Activated CD4-positive, alpha-beta T cell treated with anti-CD3 and anti-CD28 coated beads, Interleukin-2, Interleukin-6, amounts not matched to agents 100 ng/mL and 50 ng/mL, durations not matched to agents 16 hours and 8 hours (primary cell): ENCODE results near the gene CCL26.
"Not testable (repeated sequence)": the region's sequence is repeated elsewhere in the genome, so short reads cannot be mapped to it uniquely, and the experiment has no call there.

Experiments
- DNase-seq: peaks from one replicate; pipeline ENCODE4 v3.0.0-alpha.2; 2020

Gene CCL26

DNA sequence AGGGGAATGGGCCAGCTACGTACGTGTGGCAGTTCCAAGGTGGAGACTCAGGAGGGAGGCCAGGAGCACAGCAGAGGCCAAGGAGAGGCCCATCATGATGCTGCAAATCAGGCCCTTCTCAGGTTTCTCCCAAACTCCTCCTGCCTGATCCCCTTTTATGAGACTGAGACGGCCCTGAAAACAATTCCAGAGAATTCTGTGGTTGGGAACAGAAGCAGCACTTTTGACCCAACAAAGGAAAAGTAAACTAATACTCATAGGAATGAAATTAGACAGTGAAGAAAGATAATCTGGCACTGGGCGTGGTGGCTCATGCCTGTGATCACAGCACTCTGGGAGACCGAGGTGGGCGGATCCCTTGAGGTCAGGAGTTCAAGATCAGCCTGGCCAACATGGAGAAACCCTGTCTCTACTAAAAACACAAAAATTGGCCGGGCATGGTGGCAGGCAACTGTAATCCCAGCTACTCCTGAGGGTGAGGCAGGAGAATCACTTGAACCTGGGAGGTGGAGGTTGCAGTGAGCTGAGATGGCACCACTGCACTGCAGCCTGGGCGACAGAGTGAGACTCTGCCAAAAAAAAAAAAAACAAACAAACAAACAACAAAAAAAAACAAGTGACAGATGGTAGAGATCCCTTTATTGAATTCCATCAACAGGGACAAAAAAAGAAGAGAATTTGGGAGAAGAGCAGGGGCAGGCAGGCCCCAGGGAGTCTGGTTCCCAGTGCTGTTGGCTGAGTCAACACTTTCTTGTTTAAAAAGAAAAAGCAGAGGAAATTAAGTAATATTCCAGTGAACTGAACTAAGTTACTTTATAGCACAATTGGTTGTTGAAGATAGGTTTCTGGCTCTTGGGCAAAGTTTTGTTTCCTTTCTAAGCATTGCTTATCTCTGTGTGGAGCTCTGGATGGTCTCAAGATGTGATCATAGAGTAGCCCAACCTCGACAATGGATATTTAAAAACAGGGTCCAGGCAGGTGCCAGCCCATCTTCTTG is at the start of gene CCL26:
CCL26 (minus strand) TSS at position 131 of the 997 bp plus-strand sequence; CDS start at position 96, 35 bp downstream.
- DNase-seq: no peak

DNA sequence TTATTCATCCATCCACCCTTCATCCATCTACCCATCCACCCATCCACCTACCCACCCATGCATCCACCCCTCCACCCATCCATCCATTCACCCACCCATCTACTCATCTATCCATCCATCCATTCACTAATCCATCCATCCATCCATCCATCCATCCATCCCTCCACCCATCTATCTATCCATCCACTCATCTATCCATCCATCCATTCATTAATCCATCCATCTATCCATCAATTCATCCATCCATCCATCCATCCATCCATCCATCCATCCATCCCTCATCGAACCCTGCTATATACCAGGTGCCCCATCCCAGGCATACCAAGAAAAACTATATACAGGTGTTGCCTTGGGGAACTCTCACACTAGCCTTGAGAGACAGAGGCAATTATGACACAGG is 48.7 kb upstream of the CCL26 start:
- no peak for DNase-seq

- no peak for DNase-seq
These were observed 47.7 kb upstream of the CCL26 start for GRCh38 chr7:75819711-75820110.

DNA sequence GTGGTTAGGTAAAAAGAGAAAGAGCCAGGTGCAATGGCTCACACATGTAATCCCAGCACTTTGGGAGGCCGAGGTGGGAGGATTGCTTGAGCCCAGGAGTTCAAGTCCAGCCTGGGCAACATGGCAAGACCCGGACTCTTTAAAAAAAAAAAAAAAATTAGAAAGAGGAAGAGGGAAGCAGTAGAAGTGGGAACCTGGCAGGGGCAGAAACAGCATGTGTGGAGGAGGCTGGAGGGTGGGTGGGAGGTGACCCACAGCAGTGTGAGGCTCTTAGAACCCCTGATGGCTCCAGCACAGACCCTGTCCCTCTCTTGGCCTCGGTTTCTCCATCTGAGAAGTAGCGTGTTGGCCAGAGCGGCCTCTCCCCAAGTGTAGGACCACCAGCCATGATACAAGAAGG is 46.5 kb upstream of the CCL26 start:
- no peak for DNase-seq

GRCh38 chr7:75817116-75817515 is 45.1 kb upstream of the CCL26 start:
- no peak for DNase-seq

- DNase-seq: no peak
These were observed 43.5 kb upstream of the CCL26 start for GRCh38 chr7:75815418-75816064.

DNA sequence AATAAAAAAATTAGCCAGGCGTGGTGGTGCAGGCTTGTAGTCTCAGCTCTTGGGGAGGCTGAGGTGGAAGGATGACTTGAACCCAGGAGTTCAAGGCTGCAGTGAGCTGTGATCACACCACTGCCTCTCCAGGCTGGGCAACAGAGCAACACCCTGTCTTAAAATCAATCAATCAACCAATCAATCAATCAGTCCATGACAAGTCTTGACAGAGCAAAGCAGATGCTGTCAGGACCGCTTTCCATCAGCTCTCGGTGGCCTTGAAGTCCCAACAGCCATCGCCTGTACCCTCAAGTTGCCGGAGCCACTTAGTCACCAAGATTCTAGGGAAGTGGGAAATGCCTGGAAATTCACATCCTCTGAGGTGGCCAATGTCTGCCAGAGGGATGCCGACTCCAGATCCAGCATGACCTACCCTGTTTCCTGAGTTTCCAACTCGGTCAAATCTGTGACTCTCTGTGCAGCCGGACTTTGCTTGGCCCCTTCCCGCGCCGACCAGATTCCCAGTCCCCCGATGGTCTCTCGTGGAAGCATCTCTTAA is 42.5 kb upstream of the CCL26 start:
- no peak for DNase-seq

GRCh38 chr7:75813781-75814236 is 41.8 kb upstream of the CCL26 start, which contains the start of gene CCL24:
Gene CCL24 (minus strand): TSS chr7:75813806. CDS start chr7:75813715, 91 bp downstream.
- DNase-seq: no peak

DNA sequence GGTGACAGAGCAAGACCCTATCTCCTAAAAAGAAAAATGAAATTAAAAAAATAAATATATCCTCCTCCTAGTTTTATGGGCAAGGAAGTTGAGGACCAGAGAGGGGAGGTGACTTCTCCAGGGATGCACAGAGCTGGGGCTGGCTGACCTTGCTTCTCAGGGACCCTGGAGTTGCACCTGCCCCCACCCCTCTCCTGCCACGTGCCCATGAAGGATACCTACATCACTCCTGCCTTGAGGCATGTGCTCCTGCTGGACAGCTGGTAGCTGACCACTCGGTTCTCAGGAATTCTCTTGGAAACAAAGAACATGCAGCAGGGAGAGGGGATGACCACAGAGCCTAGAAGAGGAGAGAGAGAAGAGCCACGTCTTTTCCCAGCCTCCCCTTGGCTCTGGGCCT is 41.1 kb upstream of the CCL26 start:
- no peak for DNase-seq

DNA sequence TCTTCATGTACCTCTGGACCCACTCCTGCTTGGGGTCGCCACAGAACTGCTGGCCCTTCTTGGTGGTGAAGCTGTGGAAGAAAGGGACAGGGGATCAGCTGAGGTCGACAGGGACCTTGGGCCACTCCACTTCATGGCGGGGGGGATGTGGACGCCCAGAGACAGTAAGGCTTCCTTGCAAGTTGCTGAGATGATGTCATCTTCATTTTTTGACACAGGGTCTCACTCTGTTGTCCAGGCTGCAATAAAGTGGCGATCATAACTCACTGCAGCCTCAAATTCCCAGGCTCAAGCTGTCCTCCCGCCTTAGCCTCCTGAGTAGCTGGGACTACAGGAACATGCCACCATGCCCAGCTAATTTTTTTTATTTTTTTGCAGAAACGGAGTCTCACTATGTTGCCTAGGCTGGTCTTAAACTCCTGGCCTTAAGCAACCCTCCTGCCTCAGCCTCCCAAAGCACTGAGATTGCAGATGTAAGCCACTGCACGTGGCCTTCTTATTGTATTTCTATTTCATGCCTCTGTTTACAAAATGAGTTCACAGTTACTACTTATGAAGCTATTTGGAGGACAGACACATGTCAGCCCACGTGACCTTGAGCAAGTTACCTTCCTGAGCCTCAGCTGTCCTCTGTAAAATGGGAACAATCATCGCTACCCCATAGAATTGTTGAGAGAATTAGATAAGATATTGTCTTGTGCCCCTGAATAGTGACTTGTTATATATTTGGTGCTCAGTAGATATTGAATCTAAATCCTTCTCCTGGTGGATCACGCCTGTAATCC is 40.1 kb upstream of the CCL26 start:
- no peak for DNase-seq

- DNase-seq: no peak
These were observed 37.4 kb upstream of the CCL26 start for GRCh38 chr7:75809396-75809795.

GRCh38 chr7:75808106-75808505 is 36.1 kb upstream of the CCL26 start:
- no peak for DNase-seq

DNA sequence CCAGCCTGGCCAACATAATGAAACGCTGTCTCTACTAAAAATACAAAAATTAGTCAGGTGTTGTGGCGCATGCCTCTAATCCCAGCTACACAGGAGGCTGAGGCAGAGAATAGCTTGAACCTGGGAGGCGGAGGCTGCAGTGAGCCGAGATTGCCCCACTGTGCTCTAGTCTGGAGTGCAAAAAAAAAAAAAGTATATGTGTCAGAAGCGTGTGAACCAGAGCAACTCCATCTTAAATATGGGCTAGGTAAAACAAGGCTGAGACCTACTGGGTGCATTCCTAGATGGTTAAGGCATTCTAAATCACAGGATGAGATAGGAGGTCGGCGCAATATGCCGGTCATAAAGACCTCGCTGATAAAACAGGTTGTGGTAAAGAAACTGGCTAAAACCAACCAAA is 35.4 kb upstream of the CCL26 start:
- DNase-seq: no peak

DNA sequence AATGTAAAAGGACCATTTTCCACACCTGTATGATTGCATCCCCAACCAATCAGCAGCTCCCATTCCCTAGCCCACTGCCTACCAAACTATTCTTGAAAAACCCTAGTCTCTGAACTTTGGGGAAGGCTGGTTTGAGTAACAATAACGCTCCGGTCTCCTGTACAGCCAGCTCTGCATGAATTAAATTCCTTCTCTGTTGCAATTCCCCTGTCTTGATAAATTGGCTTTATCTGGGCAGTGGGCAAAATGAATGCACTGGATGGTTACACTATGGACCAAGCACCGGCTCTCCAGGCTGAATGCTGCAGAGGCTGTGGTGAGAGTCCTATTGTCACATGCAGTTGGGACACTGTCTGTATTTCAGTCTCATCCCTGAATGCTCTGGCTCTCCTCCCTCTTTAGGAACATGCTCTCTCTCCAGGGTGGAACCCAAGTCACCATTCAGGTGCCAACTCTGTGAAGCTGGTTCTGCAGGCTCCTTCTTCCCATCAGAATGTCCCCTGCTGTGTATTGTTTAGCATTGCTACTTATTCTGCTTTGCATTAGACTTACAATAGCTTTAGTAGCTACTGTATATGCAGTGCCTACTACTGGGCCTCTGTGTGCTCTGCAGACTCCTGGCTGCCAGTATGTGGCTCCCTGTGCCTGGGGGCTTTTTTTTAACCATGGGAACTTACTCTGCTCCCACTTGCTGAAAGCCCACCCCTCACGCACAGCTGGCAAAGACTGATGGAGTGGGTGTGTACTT is 34.7 kb upstream of the CCL26 start:
- DNase-seq: no peak

DNA sequence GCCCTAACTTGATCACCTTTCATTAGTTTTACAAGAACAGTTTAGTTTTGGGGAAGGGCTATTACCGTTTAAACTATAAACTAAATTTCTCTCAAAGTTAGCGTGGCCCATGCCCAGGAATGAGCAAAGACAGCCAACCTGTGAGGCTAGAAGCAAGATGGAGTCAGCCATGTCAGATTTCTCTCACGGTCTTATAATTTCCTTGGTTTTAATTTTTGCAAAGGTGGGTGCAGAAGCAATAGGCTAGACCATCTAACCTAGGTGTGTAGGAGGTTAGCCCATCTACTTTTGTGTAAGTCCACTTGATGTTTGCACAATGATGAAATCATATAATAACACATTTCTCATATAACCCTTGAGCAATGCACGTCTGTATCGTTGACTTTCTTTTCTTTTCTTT is 32.7 kb upstream of the CCL26 start:
- DNase-seq: no peak

DNA sequence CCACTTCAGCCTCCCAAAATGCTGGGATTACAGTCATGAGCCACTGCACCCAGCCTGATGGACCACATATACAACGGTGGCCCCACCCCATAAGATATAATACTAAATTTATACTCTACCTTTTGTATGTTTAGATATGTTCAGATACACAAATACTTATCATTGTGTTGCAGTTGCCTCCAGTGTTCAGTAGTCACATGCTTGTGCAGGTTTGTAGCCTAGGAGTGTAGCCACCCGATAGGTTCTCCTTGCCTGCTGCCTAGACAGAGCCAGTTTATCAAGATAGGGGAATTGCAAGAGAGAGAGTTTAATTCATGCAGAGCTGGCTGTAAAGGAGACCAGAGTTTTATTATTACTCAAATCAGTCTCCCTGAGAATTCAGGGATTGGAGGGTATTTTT is 32.0 kb upstream of the CCL26 start:
- no peak for DNase-seq

DNA sequence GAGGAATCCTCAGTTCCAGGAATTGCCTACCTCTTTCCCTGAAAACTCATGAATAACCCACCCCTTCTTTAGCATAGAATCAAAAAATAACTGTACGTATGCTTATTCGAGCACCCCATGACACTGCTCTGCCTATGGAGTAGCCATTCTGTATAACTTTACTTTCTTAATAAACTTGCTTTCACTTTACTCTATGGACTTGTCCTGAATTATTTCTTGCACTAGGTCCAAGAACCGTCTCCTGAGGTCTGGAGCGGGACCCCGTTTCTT is 30.5 kb upstream of the CCL26 start:
- DNase-seq: no peak

GRCh38 chr7:75798770-75799169 is 26.8 kb upstream of the CCL26 start:
- DNase-seq: no peak

DNA sequence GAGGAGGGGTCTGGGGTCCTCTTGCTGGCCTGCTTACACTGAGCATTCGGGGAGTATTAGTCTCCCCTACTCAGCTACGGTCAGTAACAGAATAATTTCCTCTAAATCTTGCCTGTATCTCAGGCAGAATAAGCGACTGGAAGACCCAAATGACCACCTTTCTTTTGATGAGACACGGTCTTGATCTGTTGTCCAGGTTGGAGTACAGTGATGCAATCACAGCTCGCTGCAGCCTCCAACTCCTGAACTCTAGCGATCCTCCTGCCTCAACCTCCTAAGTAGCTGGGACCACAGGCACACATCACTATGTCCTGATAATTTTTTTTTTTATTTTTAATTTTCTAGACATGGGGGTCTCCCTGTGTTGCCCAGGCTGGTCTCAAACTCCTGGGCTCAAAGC is 24.4 kb upstream of the CCL26 start:
- no peak for DNase-seq

- DNase-seq: no peak
These were observed 23.8 kb upstream of the CCL26 start for GRCh38 chr7:75795831-75796285.

- DNase-seq: no peak
These were observed 21.7 kb upstream of the CCL26 start for GRCh38 chr7:75793676-75794075.

- not testable (repeated sequence) for DNase-seq
These were observed 20.6 kb upstream of the CCL26 start for GRCh38 chr7:75792567-75792966.
